ENCODE results near the gene TLCD2.
"Not testable (repeated sequence)": the region's sequence is repeated elsewhere in the genome, so short reads cannot be mapped to it uniquely, and the experiment has no call there.

TLCD2 gene

GRCh38 chr17:1730326-1731193 is 20.4 kb upstream of the TLCD2 start:
- TF ChIP-seq POLR2A (IDR thresholded peaks at IDR 0.05; ENCODE audit: low read length): peak; percentile 54
- TF ChIP-seq GATA1 (IDR thresholded peaks at IDR 0.05; ENCODE audit: low read depth, low read length): no peak
- peak; percentile 99 to 100 for DNase-seq

GRCh38 chr17:1729966-1730325 is 19.8 kb upstream of the TLCD2 start:
- TF ChIP-seq GATA1 (IDR thresholded peaks at IDR 0.05; ENCODE audit: low read depth, low read length) (no peak), POLR2A (IDR thresholded peaks at IDR 0.05; ENCODE audit: low read length) (no peak)
- DNase-seq: no peak

GRCh38 chr17:1727876-1728630 is 17.9 kb upstream of the TLCD2 start:
- no peak for DNase-seq
- TF ChIP-seq POLR2A (IDR thresholded peaks at IDR 0.05; ENCODE audit: low read length) (no peak), GATA1 (IDR thresholded peaks at IDR 0.05; ENCODE audit: low read depth, low read length) (no peak)

- DNase-seq: no peak
- TF ChIP-seq POLR2A (IDR thresholded peaks at IDR 0.05; ENCODE audit: low read length): no peak
- TF ChIP-seq GATA1 (IDR thresholded peaks at IDR 0.05; ENCODE audit: low read depth, low read length): no peak
Observed at GRCh38 chr17:1727258-1727789, 17.1 kb upstream of the TLCD2 start.

GRCh38 chr17:1726626-1727257 is 16.6 kb upstream of the TLCD2 start:
- no peak for TF ChIP-seq GATA1 (IDR thresholded peaks at IDR 0.05; ENCODE audit: low read depth, low read length)
- TF ChIP-seq POLR2A (IDR thresholded peaks at IDR 0.05; ENCODE audit: low read length): no peak
- DNase-seq: no peak

- no peak for DNase-seq
- TF ChIP-seq GATA1 (IDR thresholded peaks at IDR 0.05; ENCODE audit: low read depth, low read length) (no peak), POLR2A (IDR thresholded peaks at IDR 0.05; ENCODE audit: low read length) (no peak)
Observed at GRCh38 chr17:1725642-1726511, 15.7 kb upstream of the TLCD2 start.

- TF ChIP-seq POLR2A (IDR thresholded peaks at IDR 0.05; ENCODE audit: low read length): no peak
- TF ChIP-seq GATA1 (IDR thresholded peaks at IDR 0.05; ENCODE audit: low read depth, low read length): no peak
- peak in 1 of 2 experiments; percentile 53 for DNase-seq
Observed at GRCh38 chr17:1724869-1725641, 14.9 kb upstream of the TLCD2 start.

- peak; percentile 92 to 93 for DNase-seq
- peak; percentile 22 for TF ChIP-seq POLR2A (IDR thresholded peaks at IDR 0.05; ENCODE audit: low read length)
- no peak for TF ChIP-seq GATA1 (IDR thresholded peaks at IDR 0.05; ENCODE audit: low read depth, low read length)
Observed at GRCh38 chr17:1724351-1724868, 14.2 kb upstream of the TLCD2 start, which contains the start of gene WDR81. Gene WDR81 (plus strand): TSS chr17:1724704. CDS start chr17:1724960, 256 bp downstream.

- not testable (repeated sequence) for DNase-seq
Observed at GRCh38 chr17:1722022-1722421, 11.8 kb upstream of the TLCD2 start.

GRCh38 chr17:1720856-1721386 is 10.7 kb upstream of the TLCD2 start:
- peak; percentile 71 to 85 for DNase-seq
- TF ChIP-seq GATA1 (IDR thresholded peaks at IDR 0.05; ENCODE audit: low read depth, low read length) (no peak), POLR2A (IDR thresholded peaks at IDR 0.05; ENCODE audit: low read length) (no peak)

- TF ChIP-seq POLR2A (IDR thresholded peaks at IDR 0.05; ENCODE audit: low read length) (no peak), GATA1 (IDR thresholded peaks at IDR 0.05; ENCODE audit: low read depth, low read length) (no peak)
Observed at GRCh38 chr17:1718362-1719165, 8.4 kb upstream of the TLCD2 start.

More at GRCh38 chr17:1718362-1719165, 8.4 kb upstream of the TLCD2 start:
- DNase-seq: no peak

Measured in erythroblast (primary cell).